Adrenal gland (tissue), 5 donors: ENCODE results near the gene HERC5.

Experiments
- CTCF ChIP-seq, 6 experiments: fragments of 450-650 bp in 4 of 6; fragments of 200-600 bp in 2 of 6; sonication (generic) in 1 of 6; IDR thresholded peaks; 1 replicate in 5 of 6; 2 replicates in 1 of 6; pipeline versions ENCODE4 v1.5.1 to v1.8.0; 2016 to 2021; ENCODE audit warnings: antibody characterized with exemption in 6 of 6, mild to moderate bottlenecking in 2 of 6, moderate library complexity in 1 of 6
- POLR2A ChIP-seq, 2 donors: fragments of 450-650 bp; IDR thresholded peaks; one replicate each; pipeline ENCODE4 v1.6.1; 2017; ENCODE audit warnings: antibody characterized with exemption in 2 of 2, mild to moderate bottlenecking in 2 of 2, moderate library complexity in 1 of 2
- donor health status: DM: no; HTN: no; CAD: no.

DNA sequence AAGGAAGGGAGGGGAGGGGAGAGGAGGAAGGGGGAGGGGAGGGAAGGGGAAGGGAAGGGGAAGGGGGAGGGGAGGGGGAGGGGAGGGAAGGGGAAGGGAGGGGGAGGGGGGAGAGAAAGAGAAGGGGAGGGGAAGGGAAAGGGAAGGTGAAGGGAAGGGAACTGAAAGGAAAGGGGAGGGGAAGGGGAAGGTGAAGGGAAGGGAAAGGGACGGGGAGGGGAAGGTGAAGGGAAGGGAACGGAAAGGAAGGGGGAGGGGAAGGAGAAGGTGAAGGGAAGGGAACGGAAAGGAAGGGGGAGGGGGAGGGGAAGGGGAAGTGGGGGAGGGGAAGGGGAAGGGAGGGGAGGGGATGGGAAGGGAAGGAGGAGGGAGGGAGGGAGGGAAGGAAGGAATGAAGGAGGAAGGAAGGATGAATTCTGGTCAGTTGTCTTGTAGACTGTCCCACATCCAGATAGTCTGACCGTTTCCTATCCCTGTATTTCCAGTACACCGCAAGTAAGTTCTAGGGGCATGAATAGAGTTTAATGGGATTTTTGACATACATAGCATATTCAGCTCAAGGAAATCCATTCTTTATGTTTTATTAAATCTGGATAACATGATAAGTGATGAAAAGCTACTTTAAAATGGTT lies 20.4 kb downstream of the HERC5 start:
- TF ChIP-seq CTCF (IDR thresholded peaks at IDR 0.05) (no peak), POLR2A (IDR thresholded peaks at IDR 0.05) (no peak)
